CD14-positive monocyte (primary cell): Measurements from ENCODE around the gene SDF2. TPM values are rescaled to one million over a fixed set of nuclear protein-coding genes. Genes with fewer than 3 reads are reported as not detected.

Source experiments
- DNase-seq, 3 donors: peaks; one replicate each; pipeline ENCODE4 v3.0.0-alpha.2; 2011 to 2022
- H2AFZ ChIP-seq: 2 replicates; pipeline ENCODE4 v1.6.0; 2012; ENCODE audit warnings: mild to moderate bottlenecking, low read depth, low read length, inconsistent platforms; ENCODE audit not compliant: insufficient read depth, poor library complexity, severe bottlenecking
- H3K27ac ChIP-seq, 2 donors: 1 replicate in 1 of 2; 2 replicates in 1 of 2; pipeline ENCODE4 v1.5.1; 2012 to 2013; ENCODE audit warnings: low read length in 2 of 2, control low read depth in 1 of 2, inconsistent platforms in 1 of 2, low read depth in 1 of 2, mild to moderate bottlenecking in 1 of 2
- H3K27me3 ChIP-seq, 2 donors: one replicate each; pipeline versions ENCODE4 v1.6.0 to v1.6.1; 2011 to 2013; ENCODE audit warnings: low read length in 2 of 2; ENCODE audit not compliant: control insufficient read depth in 2 of 2, insufficient read depth in 2 of 2
- H3K36me3 ChIP-seq, 2 donors: replicated peaks in 1 of 2; 1 replicate in 1 of 2; 2 replicates in 1 of 2; pipeline versions ENCODE4 v1.5.1 to v1.6.1; 2012 to 2013; ENCODE audit warnings: low read length in 2 of 2, control low read depth in 1 of 2, inconsistent platforms in 1 of 2, mild to moderate bottlenecking in 1 of 2; ENCODE audit not compliant: insufficient read depth in 2 of 2, control insufficient read depth in 1 of 2
- H3K4me1 ChIP-seq, 2 donors: 1 replicate in 1 of 2; 2 replicates in 1 of 2; pipeline versions ENCODE4 v1.5.1 to v1.6.1; 2012 to 2013; ENCODE audit warnings: low read length in 2 of 2, control low read depth in 1 of 2, inconsistent platforms in 1 of 2, mild to moderate bottlenecking in 1 of 2, moderate library complexity in 1 of 2; ENCODE audit not compliant: insufficient read depth in 2 of 2, control insufficient read depth in 1 of 2
- H3K4me2 ChIP-seq: replicated peaks from 2 replicates; pipeline ENCODE3; 2012; ENCODE audit warnings: low read length, moderate library complexity, mild to moderate bottlenecking; ENCODE audit not compliant: poor library complexity, severe bottlenecking; ENCODE audit errors: extremely low read depth
- H3K4me3 ChIP-seq, 3 experiments: fragments of 200-600 bp in 1 of 3; sonication (generic) in 1 of 3; replicated peaks in 1 of 3; 1 replicate in 2 of 3; 2 replicates in 1 of 3; pipeline ENCODE4 v1.5.1; 2011 to 2013; ENCODE audit warnings: low read length in 3 of 3, mild to moderate bottlenecking in 3 of 3, control low read depth in 2 of 3, low read depth in 2 of 3, inconsistent platforms in 1 of 3, moderate library complexity in 1 of 3
- H3K79me2 ChIP-seq: 2 replicates; pipeline ENCODE4 v1.6.0; 2012; ENCODE audit warnings: mild to moderate bottlenecking, control low read depth, inconsistent platforms, low read length, moderate library complexity; ENCODE audit not compliant: insufficient read depth
- H3K9ac ChIP-seq: 2 replicates; pipeline ENCODE4 v1.6.0; 2017; ENCODE audit warnings: low read length, mild to moderate bottlenecking; ENCODE audit not compliant: insufficient read depth, poor library complexity, severe bottlenecking
- H3K9me3 ChIP-seq, 2 donors: replicated peaks in 1 of 2; 1 replicate in 1 of 2; 2 replicates in 1 of 2; pipeline versions ENCODE4 v1.5.1 to v1.6.1; 2012 to 2013; ENCODE audit warnings: low read length in 2 of 2, control low read depth in 1 of 2; ENCODE audit not compliant: control insufficient read depth in 1 of 2, insufficient read depth in 1 of 2
- H4K20me1 ChIP-seq: 2 replicates; pipeline ENCODE4 v1.6.0; 2012; ENCODE audit warnings: mild to moderate bottlenecking, low read length, control low read depth, moderate library complexity; ENCODE audit not compliant: insufficient read depth
- H3K27ac Mint-ChIP-seq, 7 donors: one replicate each; pipeline ENCODE4 v1.8.0; 2020; ENCODE audit warnings: mild to moderate bottlenecking in 7 of 7, mixed read lengths in 7 of 7, moderate library complexity in 6 of 7, inconsistent platforms in 2 of 7
- H3K27me3 Mint-ChIP-seq, 3 donors: one replicate each; pipeline ENCODE4 v1.8.0; 2021 to 2022; ENCODE audit warnings: low read depth in 3 of 3, mild to moderate bottlenecking in 3 of 3, mixed read lengths in 3 of 3, moderate library complexity in 3 of 3, inconsistent platforms in 1 of 3
- H3K36me3 Mint-ChIP-seq, 2 donors: one replicate each; pipeline ENCODE4 v1.8.0; 2020; ENCODE audit warnings: mixed read lengths in 2 of 2, inconsistent platforms in 1 of 2, mild to moderate bottlenecking in 1 of 2
- H3K4me1 Mint-ChIP-seq: one replicate; pipeline ENCODE4 v1.8.0; 2020; ENCODE audit warnings: mild to moderate bottlenecking, mixed read lengths
- H3K4me3 Mint-ChIP-seq, 2 donors: one replicate each; pipeline ENCODE4 v1.8.0; 2020; ENCODE audit warnings: mild to moderate bottlenecking in 2 of 2, mixed read lengths in 2 of 2, moderate library complexity in 1 of 2
- H3K9me3 Mint-ChIP-seq, 7 donors: one replicate each; pipeline ENCODE4 v1.8.0; 2020 to 2022; ENCODE audit warnings: mixed read lengths in 7 of 7, mild to moderate bottlenecking in 6 of 7, moderate library complexity in 6 of 7, inconsistent platforms in 2 of 7
- WGBS: methylation state at CpG from one replicate; pipeline ENCODE4 v1.1.5; 2013; ENCODE audit warnings: missing lambda C conversion rate; ENCODE audit not compliant: insufficient coverage; 5-methylcytosine and 5-hydroxymethylcytosine counted together
- intact Hi-C, 2 donors: fragments of 100-400 bp; cut with micrococcal nuclease; formaldehyde crosslinking; loops; one replicate each; pipeline versions ENCODE4 v1.15.0 to v1.15.1; 2023
- polyA plus RNA-seq, 3 donors: library from polyadenylated mRNA; depleted of rRNA in 1 of 3; unstranded in 2 of 3; stranded (reverse) in 1 of 3; fragments of 300-500 nt in 2 of 3; fragments of >200 nt in 1 of 3; fragmentation: Illumina TruSeq in 2 of 3; gene quantifications; 1 replicate in 2 of 3; 2 replicates in 1 of 3; pipeline ENCODE4 v1.2.3, GENCODE V29; 2012 to 2021
- TF ChIP-seq, protein P1 (sequence below): fragments of 200-600 bp; IDR thresholded peaks from one replicate; pipeline ENCODE4 v1.8.0; 2022; ENCODE audit warnings: antibody characterized with exemption, mild to moderate bottlenecking

The SDF2 gene
- polyA plus RNA-seq, 3 donors, result 52.9 to 103 (median 84.5) TPM

DNA sequence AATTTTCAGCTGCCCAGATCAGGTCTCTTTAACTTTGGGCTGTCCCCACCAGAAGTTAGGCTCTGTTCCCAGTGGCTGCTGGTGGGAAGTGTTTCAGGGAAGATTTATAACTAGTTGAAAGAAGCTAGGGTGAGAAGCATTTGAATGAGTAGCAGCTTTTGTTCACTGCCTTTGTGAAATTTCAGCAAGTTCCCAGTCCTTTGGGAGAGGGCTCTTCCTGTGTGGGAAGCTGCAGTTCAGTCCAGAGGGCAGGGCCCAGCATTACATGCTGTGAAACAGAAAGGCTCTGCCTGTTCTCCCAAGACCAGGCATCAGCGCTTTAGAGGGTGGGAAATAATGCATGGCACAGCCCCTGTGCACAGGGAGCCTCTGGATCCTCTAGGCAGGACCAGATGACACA is 32.2 kb upstream of the SDF2 start:
- no peaks in the 10 kb centered on the region for H3K9me3 ChIP-seq
- H3K36me3 Mint-ChIP-seq, result peaks cover 89 to 100% of the 10 kb centered on the region in 2 donors
- 100% methylated on average over 1 of the region's 1 CpG for WGBS

DNA sequence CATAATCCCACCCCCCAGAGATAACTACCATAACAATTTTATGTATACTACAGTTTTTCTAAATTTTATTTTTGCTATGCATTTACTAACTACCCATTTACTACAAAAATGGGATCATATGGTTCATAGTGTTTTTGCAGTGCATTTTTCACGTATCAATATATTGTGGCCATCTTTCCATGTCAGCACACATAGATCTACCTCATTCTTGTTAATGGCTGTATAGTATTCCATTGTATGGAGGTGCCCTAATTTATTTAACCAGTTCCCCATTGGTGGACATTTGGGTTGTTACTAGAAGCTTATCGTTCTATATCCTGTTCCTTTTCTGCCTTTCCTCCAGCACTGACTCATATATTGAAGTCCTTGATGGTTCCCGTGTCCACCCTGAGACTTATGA is 27.3 kb upstream of the SDF2 start:
- Histone ChIP-seq H3K36me3 (peaks cover 91 to 100% of the 10 kb centered on the region in 2 donors), H3K4me3 (no peak overlapping the region), H3K9me3 (no peaks in the 10 kb centered on the region), H4K20me1 (no peaks in the 10 kb centered on the region), H2AFZ (no peak overlapping the region), H3K4me1 (no peaks in the 10 kb centered on the region), H3K27ac (no peak overlapping the region), H3K9ac (no peak overlapping the region), H3K4me2 (no peak overlapping the region), H3K27me3 (no peaks in the 10 kb centered on the region), H3K79me2 (no peaks in the 10 kb centered on the region)
- Mint-ChIP-seq H3K27me3 (no peaks in the 10 kb centered on the region), H3K4me3 (no peak overlapping the region), H3K36me3 (peaks cover 88 to 99% of the 10 kb centered on the region in 2 donors), H3K4me1 (no peaks in the 10 kb centered on the region), H3K9me3 (no peaks in the 10 kb centered on the region), H3K27ac (no peak overlapping the region)
- intact Hi-C loops, result no loop called here
- WGBS, result no CpG with 5 or more reads among the region's 3 CpGs
- DNase-seq, result no peak
- TF ChIP-seq, protein P1, sequence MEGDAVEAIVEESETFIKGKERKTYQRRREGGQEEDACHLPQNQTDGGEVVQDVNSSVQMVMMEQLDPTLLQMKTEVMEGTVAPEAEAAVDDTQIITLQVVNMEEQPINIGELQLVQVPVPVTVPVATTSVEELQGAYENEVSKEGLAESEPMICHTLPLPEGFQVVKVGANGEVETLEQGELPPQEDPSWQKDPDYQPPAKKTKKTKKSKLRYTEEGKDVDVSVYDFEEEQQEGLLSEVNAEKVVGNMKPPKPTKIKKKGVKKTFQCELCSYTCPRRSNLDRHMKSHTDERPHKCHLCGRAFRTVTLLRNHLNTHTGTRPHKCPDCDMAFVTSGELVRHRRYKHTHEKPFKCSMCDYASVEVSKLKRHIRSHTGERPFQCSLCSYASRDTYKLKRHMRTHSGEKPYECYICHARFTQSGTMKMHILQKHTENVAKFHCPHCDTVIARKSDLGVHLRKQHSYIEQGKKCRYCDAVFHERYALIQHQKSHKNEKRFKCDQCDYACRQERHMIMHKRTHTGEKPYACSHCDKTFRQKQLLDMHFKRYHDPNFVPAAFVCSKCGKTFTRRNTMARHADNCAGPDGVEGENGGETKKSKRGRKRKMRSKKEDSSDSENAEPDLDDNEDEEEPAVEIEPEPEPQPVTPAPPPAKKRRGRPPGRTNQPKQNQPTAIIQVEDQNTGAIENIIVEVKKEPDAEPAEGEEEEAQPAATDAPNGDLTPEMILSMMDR, result no peak

More for the DNA sequence above, 32.2 kb upstream of the SDF2 start:
- no peak for DNase-seq
- Mint-ChIP-seq H3K9me3 (no peaks in the 10 kb centered on the region), H3K27ac (no peak overlapping the region), H3K4me1 (no peaks in the 10 kb centered on the region), H3K27me3 (no peaks in the 10 kb centered on the region), H3K4me3 (no peak overlapping the region)
- TF ChIP-seq, protein P1, result no peak
- intact Hi-C loops, result no loop called here
- Histone ChIP-seq H3K27ac (no peak overlapping the region), H3K27me3 (no peaks in the 10 kb centered on the region), H4K20me1 (peaks cover 10% of the 10 kb centered on the region), H2AFZ (no peak overlapping the region), H3K36me3 (peaks cover 91 to 100% of the 10 kb centered on the region in 2 donors), H3K4me1 (no peaks in the 10 kb centered on the region), H3K79me2 (no peaks in the 10 kb centered on the region), H3K4me3 (no peak overlapping the region), H3K9ac (no peak overlapping the region), H3K4me2 (no peak overlapping the region)
